H1 (cell line): ENCODE measurements around the gene TRAF3IP1. TPM values are rescaled to one million over a fixed set of nuclear protein-coding genes. Genes with fewer than 3 reads are reported as not detected.

Experiments
- YY1 ChIP-seq: IDR thresholded peaks from 2 replicates; pipeline ENCODE4 v1.6.1; 2011; ENCODE audit warnings: low read depth, mild to moderate bottlenecking, low read length
- polyA plus RNA-seq, 7 experiments: library from polyadenylated mRNA; depleted of rRNA in 3 of 7; stranded (reverse) in 5 of 7; unstranded in 2 of 7; fragments of >200 nt in 5 of 7; fragments of 200-250 nt in 2 of 7; gene quantifications; 1 replicate in 5 of 7; 2 replicates in 1 of 7; 4 replicates in 1 of 7; pipeline versions ENCODE4 v1.2.1 to v1.2.3, GENCODE V29; 2011 to 2013; ENCODE audit warnings: missing spikeins in 2 of 7, mixed read lengths in 2 of 7
- total RNA-seq: library from RNA; stranded (reverse); fragmentation: NEBNext Ultra II Directional; extraction: Animal tissue kit (Norgen Biotek cat#: 25700); gene quantifications from 2 replicates; pipeline ENCODE4 v1.2.1, GENCODE V29; 2021

Gene TRAF3IP1
- total and polyA plus RNA-seq, 2 of the 8 experiments (the other 6 are each of a cell fraction or from before 2014, with no cell fraction given), result 2.3 to 17.5 TPM

DNA sequence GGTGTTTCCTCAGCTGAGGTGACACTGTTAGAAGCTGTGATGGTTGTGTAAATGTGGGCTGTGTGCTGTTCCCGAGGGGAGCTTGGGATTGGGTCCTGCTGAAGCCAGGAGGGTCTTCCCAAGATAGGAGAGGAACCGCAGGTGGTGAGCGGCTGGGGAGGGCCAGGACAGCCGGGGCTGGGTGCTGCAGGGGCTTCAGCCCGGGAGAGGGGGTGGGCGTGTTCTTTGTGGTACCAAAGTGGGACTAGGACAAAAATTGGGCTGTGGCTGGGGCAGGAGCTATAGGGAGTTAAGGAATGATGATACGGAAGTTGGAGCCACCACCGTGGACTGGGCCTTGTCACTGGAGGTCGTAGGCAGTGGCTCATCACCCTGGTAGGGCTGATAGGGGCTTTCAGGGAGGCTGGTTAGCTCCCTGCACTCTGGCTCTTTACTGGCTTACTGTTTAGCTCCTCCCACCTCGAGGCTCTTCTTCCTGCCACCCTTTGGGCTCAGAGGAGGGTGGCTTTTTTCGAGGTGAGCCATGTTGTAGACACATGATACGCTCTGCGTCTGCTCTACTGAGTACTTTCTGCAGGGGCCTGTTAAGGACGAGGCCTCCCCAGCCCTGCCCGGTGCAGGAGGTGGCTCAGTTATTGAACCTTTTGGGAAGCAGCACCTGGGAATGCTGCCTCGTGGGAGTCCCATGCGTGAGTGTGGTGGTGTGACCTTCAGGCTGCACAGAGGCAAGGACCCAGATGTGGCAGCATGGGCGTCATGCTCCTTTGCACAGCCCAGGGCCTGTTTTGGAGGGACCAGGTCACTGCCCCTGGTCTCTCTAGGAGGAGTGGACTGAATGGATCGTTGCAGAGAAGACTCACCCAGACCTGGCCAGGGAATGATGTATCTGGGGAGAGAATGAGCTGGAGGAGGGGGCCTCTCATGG is 128.0 kb downstream of the TRAF3IP1 start (continued):
- no peak for TF ChIP-seq YY1
